Endothelial cell of umbilical vein (primary cell): ENCODE results near the gene HS3ST1. TPM values are rescaled to one million over a fixed set of nuclear protein-coding genes. Genes with fewer than 3 reads are reported as not detected.

Source experiments
- Bru-seq: library from RNA; stranded (reverse); fragments of 400-500 nt; gene quantifications from one replicate; lab custom pipeline; 2021; lab: Mats Ljungman, UMichigan
- BruChase-seq, 2 experiments: library from RNA; stranded (reverse); fragments of 400-500 nt; gene quantifications; one replicate each; lab custom pipeline; 2021; lab: Mats Ljungman, UMichigan
- BruUV-seq: library from RNA; stranded (reverse); fragments of 400-500 nt; replicated peaks from 2 replicates; lab custom pipeline; 2021; lab: Mats Ljungman, UMichigan
- CTCF ChIA-PET: fragments of 300-600, 350-600 bp; sonication (Branson Sonifier 250); formaldehyde crosslinking; loops from one replicate; lab custom pipeline; 2021; ENCODE audit warnings: antibody characterized with exemption, inconsistent platforms; lab: Charles Lee
- POLR2A ChIA-PET: fragments of 300-600, 350-600 bp; sonication (Branson Sonifier 250); formaldehyde crosslinking; loops from one replicate; lab custom pipeline; 2021; ENCODE audit warnings: antibody characterized with exemption, inconsistent platforms; lab: Charles Lee
- DNase-seq: peaks from one replicate; pipeline ENCODE4 v3.0.0-alpha.2; 2011; ENCODE audit warnings: low read depth, low spot score
- FAIRE-seq: peaks from 2 replicates; lab custom pipeline; 2011; peaks lifted over from hg19 to GRCh38; lab: Jason Lieb, UNC
- H2AFZ ChIP-seq: 2 replicates; pipeline ENCODE4 v1.6.0; 2012; ENCODE audit warnings: low read depth, low read length, control low read depth, inconsistent platforms
- H3K27ac ChIP-seq: 2 replicates; pipeline ENCODE4 v1.5.1; 2011; ENCODE audit warnings: low read depth, mild to moderate bottlenecking, control low read depth, low read length, moderate library complexity; ENCODE audit not compliant: insufficient read depth
- H3K27me3 ChIP-seq, 2 experiments: 2 replicates each; pipeline versions ENCODE4 v1.6.0 to v1.6.1; 2011; ENCODE audit warnings: low read length in 2 of 2, mixed read lengths in 1 of 2; ENCODE audit not compliant: control insufficient read depth in 2 of 2, insufficient read depth in 2 of 2
- H3K36me3 ChIP-seq, 2 experiments: 2 replicates in 1 of 2; 3 replicates in 1 of 2; pipeline ENCODE4 v1.5.1; 2011; ENCODE audit warnings: low read length in 2 of 2, mild to moderate bottlenecking in 1 of 2, moderate library complexity in 1 of 2; ENCODE audit not compliant: control insufficient read depth in 2 of 2, insufficient read depth in 2 of 2; ENCODE audit errors: extremely low read depth in 1 of 2
- H3K4me1 ChIP-seq: 3 replicates; pipeline ENCODE4 v1.5.1; 2011; ENCODE audit warnings: mild to moderate bottlenecking, low read length; ENCODE audit not compliant: control insufficient read depth, insufficient read depth; ENCODE audit errors: extremely low read depth
- H3K4me2 ChIP-seq: 2 replicates; pipeline ENCODE4 v1.6.1; 2011; ENCODE audit warnings: low read length, control low read depth, mixed read lengths; ENCODE audit not compliant: insufficient read depth
- H3K4me3 ChIP-seq, 3 experiments: fragments of 200-600 bp in 1 of 3; sonication (generic), shearing (Covaris generic) in 1 of 3; replicated peaks in 1 of 3; 2 replicates each; pipeline ENCODE4 v1.5.1; 2011 to 2016; ENCODE audit warnings: control low read depth in 3 of 3, low read length in 3 of 3, mild to moderate bottlenecking in 2 of 3, inconsistent platforms in 1 of 3, low read depth in 1 of 3, moderate library complexity in 1 of 3; ENCODE audit not compliant: insufficient read depth in 1 of 3
- H3K79me2 ChIP-seq: 2 replicates; pipeline ENCODE4 v1.6.0; 2012; ENCODE audit warnings: low read length, inconsistent platforms; ENCODE audit not compliant: control insufficient read depth, insufficient read depth
- H3K9ac ChIP-seq: replicated peaks from 2 replicates; pipeline ENCODE3; 2011; ENCODE audit warnings: low read length, control low read depth; ENCODE audit not compliant: insufficient read depth; ENCODE audit errors: extremely low read depth
- H3K9me1 ChIP-seq: replicated peaks from 3 replicates; pipeline ENCODE4 v1.6.0; 2011; ENCODE audit warnings: mild to moderate bottlenecking, low read length; ENCODE audit not compliant: control insufficient read depth, insufficient read depth; ENCODE audit errors: extremely low read depth
- H3K9me3 ChIP-seq: replicated peaks from 2 replicates; pipeline ENCODE4 v1.5.1; 2012; ENCODE audit warnings: low read length, inconsistent platforms; ENCODE audit not compliant: control insufficient read depth, insufficient read depth
- H4K20me1 ChIP-seq: replicated peaks from 2 replicates; pipeline ENCODE3; 2011; ENCODE audit warnings: mild to moderate bottlenecking, low read length; ENCODE audit not compliant: control insufficient read depth, insufficient read depth; ENCODE audit errors: extremely low read depth
- CTCF ChIP-seq, 2 donors: IDR thresholded peaks; 1 replicate in 1 of 2; 2 replicates in 1 of 2; pipeline ENCODE4 v1.5.1; 2011; ENCODE audit warnings: low read length in 2 of 2, mild to moderate bottlenecking in 2 of 2, moderate library complexity in 2 of 2, control low read depth in 1 of 2, inconsistent platforms in 1 of 2, low read depth in 1 of 2; ENCODE audit not compliant: insufficient read depth in 1 of 2; ENCODE audit errors: extremely low read depth in 1 of 2
- EZH2 ChIP-seq: IDR thresholded peaks from 2 replicates; pipeline ENCODE4 v1.6.1; 2012; ENCODE audit warnings: borderline replicate concordance, low read depth, mild to moderate bottlenecking, moderate library complexity, low read length, inconsistent platforms; ENCODE audit not compliant: severe bottlenecking
- FOS ChIP-seq: IDR thresholded peaks from 2 replicates; pipeline ENCODE4 v1.6.1; 2011; ENCODE audit warnings: mild to moderate bottlenecking, low read length, moderate library complexity, borderline replicate concordance; ENCODE audit not compliant: insufficient read depth
- GATA2 ChIP-seq: IDR thresholded peaks from 2 replicates; pipeline ENCODE4 v1.7.0; 2011; ENCODE audit warnings: low read depth, mild to moderate bottlenecking, moderate library complexity, mixed read lengths, low read length; ENCODE audit not compliant: insufficient read length, insufficient read depth
- JUN ChIP-seq: IDR thresholded peaks from 2 replicates; pipeline ENCODE4 v1.6.1; 2011; ENCODE audit warnings: borderline replicate concordance, low read depth; ENCODE audit not compliant: insufficient read length, insufficient read depth
- MAX ChIP-seq: IDR thresholded peaks from 2 replicates; pipeline ENCODE4 v1.6.1; 2011; ENCODE audit not compliant: insufficient read depth, insufficient read length
- MYC ChIP-seq: IDR thresholded peaks from one replicate; pipeline ENCODE4 v1.6.1; 2011; ENCODE audit warnings: mild to moderate bottlenecking, low read depth, low read length
- POLR2A ChIP-seq: IDR thresholded peaks from 2 replicates; pipeline ENCODE4 v1.6.1; 2012; ENCODE audit warnings: low read depth, mild to moderate bottlenecking, control low read depth, low read length
- POLR2AphosphoS5 ChIP-seq: IDR thresholded peaks from 2 replicates; pipeline ENCODE4 v1.6.1; 2012; ENCODE audit warnings: low read depth, mild to moderate bottlenecking, control low read depth, low read length, moderate library complexity; ENCODE audit not compliant: insufficient read depth
- dilution Hi-C: fragments of 300-500 bp; cut with MboI; formaldehyde crosslinking; loops from one replicate; pipeline ENCODE4 v1.15.0; 2019; ENCODE audit warnings: low sequenced_read_pairs; ENCODE audit not compliant: extremely low pct_ligation_motif_present
- intact Hi-C: fragments of 100-400 bp; cut with micrococcal nuclease; formaldehyde crosslinking; loops from one replicate; pipeline ENCODE4 v1.10.0; 2022
- long read RNA-seq: library from polyadenylated mRNA; stranded (forward); transcript quantifications from one replicate; pipeline ENCODE4 v2.0.0, GENCODE V29; 2021
- polyA minus RNA-seq, 3 experiments: library from RNA; depleted of rRNA, polyadenylated mRNA; stranded (reverse); fragments of >200 nt; gene quantifications; 1 replicate in 1 of 3; 2 replicates in 2 of 3; pipeline ENCODE4 v1.2.3, GENCODE V29; 2011
- polyA plus RNA-seq, 4 experiments: library from polyadenylated mRNA; depleted of rRNA in 3 of 4; stranded (reverse) in 3 of 4; unstranded in 1 of 4; fragments of >200 nt; gene quantifications; 2 replicates each; pipeline versions ENCODE4 v1.2.1 to v1.2.3, GENCODE V29; 2011 to 2012; ENCODE audit warnings: missing spikeins in 1 of 4
- total RNA-seq: library from RNA; stranded (reverse); gene quantifications from 2 replicates; pipeline ENCODE4 v1.2.3, GENCODE V29; 2021

HS3ST1 gene
- total RNA-seq (0.92 and 1.3 TPM in 2 replicates), polyA plus RNA-seq (0.14 and 0.49 TPM in 2 replicates), polyA minus RNA-seq (0.15 and 0.97 TPM in 2 replicates), Bru-seq, nascent RNA (percentile 37 among the genes with signal in this experiment), BruChase-seq, experiment 1, labeled RNA remaining after a 6-hour chase (percentile 30 among the genes with signal in this experiment), BruChase-seq, experiment 2, labeled RNA remaining after a 2-hour chase (percentile 28 among the genes with signal in this experiment)
- 0.23 and 0.31 TPM in 2 replicates for polyA plus RNA-seq (2011; cell fraction: cytosol; rRNA removed)
- 0.03 and 0.08 TPM in 2 replicates for polyA plus RNA-seq (2011; cell fraction: nucleus; rRNA removed)
- polyA plus RNA-seq (2012), result 0.18 and 0.27 TPM in 2 replicates
- 0.72 TPM for polyA minus RNA-seq (2011; cell fraction: cytosol; rRNA and poly(A)+ RNA removed)
- polyA minus RNA-seq (2011; cell fraction: nucleus; rRNA and poly(A)+ RNA removed), result 0.34 TPM in 1 of 2 replicates, not detected in the other
- long read RNA-seq, full-length matches to known transcripts, result 3 of 9 reads
- long read RNA-seq, partial matches to known transcripts, result 0 of 9 reads
- long read RNA-seq, other reads (novel, unspliced or antisense), result 6 of 9 reads

- H3K9me3 ChIP-seq, result no peaks in the 10 kb centered on the region
These were observed at the start of gene HS3ST1 for GRCh38 chr4:11428231-11428898. Gene HS3ST1 (minus strand): TSS chr4:11428894. CDS start chr4:11400005, 28,889 bp downstream.

More at GRCh38 chr4:11428231-11428898, at the start of gene HS3ST1:
- ChIA-PET POLR2A (no interaction called here), CTCF (interaction anchor here (1.0 to 3.2 kb wide), 8 partner anchors 17 to 1205 kb away, joined by 3 to 18 read pairs (median 8); no protein-coding TSS in a partner anchor)
- intact Hi-C loops, result loop anchor here (1.0 to 5.0 kb wide), 4 partner anchors 196 to 846 kb away; no protein-coding TSS in a partner anchor
- Histone ChIP-seq H2AFZ (peak within 1 kb of the TSS; percentile 100), H3K27me3 (peaks cover 10 to 13% of the 10 kb centered on the region in 2 experiments), H3K36me3 (no peaks in the 10 kb centered on the region), H3K4me3 (peak within 1 kb of the TSS; percentile 56 to 75 (median 72)), H3K79me2 (no peaks in the 10 kb centered on the region), H3K4me1 (peaks cover 23% of the 10 kb centered on the region), H3K27ac (no peak within 1 kb of the TSS), H3K4me2 (peak within 1 kb of the TSS; percentile 95), H4K20me1 (no peaks in the 10 kb centered on the region), H3K9me1 (no peaks in the 10 kb centered on the region), H3K9ac (peak within 1 kb of the TSS; percentile 20)
- dilution Hi-C loops, result no loop called here
- FAIRE-seq (no peak), DNase-seq (no peak)
- TF ChIP-seq JUN (no peak), POLR2AphosphoS5 (no peak), MAX (no peak), POLR2A (no peak), MYC (no peak), GATA2 (no peak), CTCF (IDR thresholded peaks at IDR 0.05; ENCODE audit: extremely low read depth in 1 of 2, insufficient read depth in 1 of 2, low read depth in 1 of 2, low read length in 2 of 2) (no peak), EZH2 (no peak), FOS (no peak)
- BruUV-seq, result no TSS peak
